ENCODE results near the gene PYGB. TPM values are rescaled to one million over a fixed set of nuclear protein-coding genes. Genes with fewer than 3 reads are reported as not detected.

Gene PYGB
- total RNA-seq, 1 experiment from 2014 or later, result 192 TPM

DNA sequence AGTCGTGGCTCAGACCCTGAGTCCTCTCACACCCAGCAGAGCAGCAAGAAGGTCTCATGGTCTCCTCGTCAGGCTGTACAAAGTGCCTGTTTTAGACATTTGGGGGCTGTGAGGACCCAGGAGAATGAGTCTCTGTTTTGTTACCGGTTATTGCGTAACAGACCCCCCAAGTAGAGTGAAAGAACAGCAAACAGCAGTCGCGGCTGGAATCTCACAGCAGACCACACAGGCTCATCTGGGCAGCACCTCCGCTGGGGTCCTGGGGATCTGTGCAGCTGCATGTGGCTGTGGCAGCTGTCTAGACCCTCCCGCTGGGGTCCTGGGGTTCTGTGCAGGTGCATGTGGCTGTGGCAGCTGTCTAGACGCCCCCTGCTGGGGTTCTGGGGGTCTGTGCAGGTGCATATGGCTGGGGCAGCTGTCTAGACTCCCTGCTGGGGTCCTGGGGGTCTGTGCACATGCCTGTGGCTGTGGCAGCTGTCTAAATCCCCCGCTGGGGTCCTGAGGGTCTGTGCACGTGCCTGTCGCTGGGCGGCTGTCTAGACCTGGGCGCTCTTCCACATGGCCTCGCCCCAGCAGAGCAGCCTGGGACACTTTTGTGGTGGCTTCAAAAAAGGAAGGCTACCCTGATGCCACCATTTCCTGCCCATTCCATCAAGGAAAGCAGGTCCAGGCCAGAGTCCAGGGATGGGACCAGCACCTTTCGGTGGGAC lies 27.7 kb upstream of the PYGB start:
- Histone ChIP-seq H3K4me3 (no peak overlapping the region), H3K4me1 (replicated peaks) (peaks cover 70% of the 10 kb centered on the region), H3K27me3 (replicated peaks) (no peaks in the 10 kb centered on the region), H3K27ac (peak overlapping the region; percentile 80), H3K9me3 (replicated peaks) (no peaks in the 10 kb centered on the region), H3K36me3 (peaks cover 69% of the 10 kb centered on the region)
- peak; percentile 89 to 90 for DNase-seq (ENCODE audit: low read depth in 1 of 2, low spot score in 2 of 2)

DNA sequence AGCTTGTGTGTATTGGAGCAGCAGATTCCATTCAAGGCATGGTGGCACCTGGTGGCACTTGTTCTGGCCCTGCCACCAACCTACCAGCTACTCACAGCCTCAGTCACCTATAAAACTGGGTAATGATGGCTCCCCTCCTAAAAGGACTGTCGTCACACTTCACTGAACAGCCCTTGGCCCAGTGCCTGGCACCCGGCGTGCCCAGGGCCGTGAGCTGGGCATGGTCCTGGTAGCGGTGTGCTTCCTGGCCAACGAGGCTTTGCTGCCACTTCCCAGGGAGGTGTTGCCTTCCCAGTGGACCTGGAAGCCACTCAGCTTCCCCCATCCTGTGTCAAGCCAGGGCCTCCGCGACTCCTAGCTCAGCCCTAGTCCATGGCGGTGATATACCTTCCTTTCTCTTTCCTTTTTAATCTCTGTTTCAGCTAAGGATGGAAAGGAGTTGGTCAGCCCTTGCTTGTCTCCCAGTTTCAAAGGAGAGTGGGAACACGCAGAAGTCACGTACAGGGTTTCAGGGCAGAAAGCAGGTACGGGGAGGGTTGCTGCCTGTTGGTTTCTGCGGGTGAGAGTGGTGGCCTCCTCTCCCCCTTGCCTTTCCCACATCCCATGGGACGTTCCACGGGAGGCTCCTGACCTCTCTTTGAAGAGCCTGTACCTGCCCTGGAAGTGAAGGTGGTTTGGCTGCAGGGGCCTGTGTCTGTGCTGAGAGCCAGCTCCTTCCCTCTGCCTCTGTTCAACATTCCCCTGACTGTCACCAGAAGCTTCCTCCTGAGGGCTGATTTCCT lies 26.9 kb upstream of the PYGB start:
- Histone ChIP-seq H3K36me3 (peaks cover 69% of the 10 kb centered on the region), H3K9me3 (replicated peaks) (no peaks in the 10 kb centered on the region), H3K4me1 (replicated peaks) (peaks cover 73% of the 10 kb centered on the region), H3K4me3 (no peak overlapping the region), H3K27ac (peak overlapping the region; percentile 80), H3K27me3 (replicated peaks) (no peaks in the 10 kb centered on the region)
- DNase-seq (ENCODE audit: low read depth in 1 of 2, low spot score in 2 of 2), result no peak

GRCh38 chr20:25221592-25222460 lies 26.1 kb upstream of the PYGB start:
- peaks cover 82% of the 10 kb centered on the region for H3K4me1 ChIP-seq (replicated peaks)
- peak overlapping the region; percentile 58 for H3K27ac ChIP-seq
- no peak for DNase-seq (ENCODE audit: low read depth in 1 of 2, low spot score in 2 of 2)
- no peaks in the 10 kb centered on the region for H3K27me3 ChIP-seq (replicated peaks)
- H3K36me3 ChIP-seq, result peaks cover 71% of the 10 kb centered on the region
- H3K9me3 ChIP-seq (replicated peaks), result no peaks in the 10 kb centered on the region
- no peak overlapping the region for H3K4me3 ChIP-seq

DNA sequence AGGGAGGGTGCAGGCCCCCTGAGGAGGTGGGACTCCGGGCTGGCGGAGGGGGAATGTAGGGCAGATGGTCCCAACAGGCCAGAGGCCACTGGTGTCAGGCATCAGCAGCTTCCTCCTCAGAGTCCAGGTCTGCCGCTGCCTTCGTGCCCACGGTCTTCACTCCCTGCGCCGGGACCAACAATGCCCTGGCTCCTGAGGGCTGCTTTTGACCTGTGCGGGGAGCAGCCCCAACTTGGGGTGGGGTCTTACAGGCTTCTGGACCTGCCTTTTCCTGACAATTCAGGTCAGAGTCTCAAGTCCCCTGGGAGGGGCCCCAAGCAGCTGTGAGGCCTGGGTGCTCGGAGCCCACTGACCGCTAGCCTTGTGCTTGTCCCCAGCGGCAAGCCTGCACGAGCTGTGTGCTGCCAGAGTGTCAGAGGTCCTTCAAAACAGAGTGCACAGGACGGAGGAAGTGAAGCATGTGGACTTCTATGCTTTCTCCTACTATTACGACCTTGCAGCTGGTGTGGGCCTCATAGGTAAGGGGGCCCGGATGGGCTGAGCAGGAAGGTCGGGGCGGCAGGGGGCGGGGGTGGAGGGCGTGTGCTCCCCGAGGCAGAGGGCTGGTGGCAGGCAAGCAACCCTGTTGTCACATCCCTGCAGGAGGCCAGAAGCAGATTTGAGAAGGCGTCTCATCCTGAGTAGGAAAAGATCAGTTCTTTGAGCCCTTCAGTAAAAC lies 25.3 kb upstream of the PYGB start:
- Histone ChIP-seq H3K4me3 (no peak overlapping the region), H3K4me1 (replicated peaks) (peaks cover 90% of the 10 kb centered on the region), H3K9me3 (replicated peaks) (no peaks in the 10 kb centered on the region), H3K27ac (peak overlapping the region; percentile 74), H3K27me3 (replicated peaks) (no peaks in the 10 kb centered on the region), H3K36me3 (peaks cover 65% of the 10 kb centered on the region)
- DNase-seq (ENCODE audit: low read depth in 1 of 2, low spot score in 2 of 2), result no peak

- Histone ChIP-seq H3K4me1 (replicated peaks) (peaks cover 92% of the 10 kb centered on the region), H3K27me3 (replicated peaks) (no peaks in the 10 kb centered on the region), H3K4me3 (no peak overlapping the region), H3K27ac (peak overlapping the region; percentile 74), H3K9me3 (replicated peaks) (no peaks in the 10 kb centered on the region), H3K36me3 (peaks cover 62% of the 10 kb centered on the region)
- DNase-seq (ENCODE audit: low read depth in 1 of 2, low spot score in 2 of 2), result peak; percentile 94 to 96
Measured at GRCh38 chr20:25223179-25223661, 24.7 kb upstream of the PYGB start.

DNA sequence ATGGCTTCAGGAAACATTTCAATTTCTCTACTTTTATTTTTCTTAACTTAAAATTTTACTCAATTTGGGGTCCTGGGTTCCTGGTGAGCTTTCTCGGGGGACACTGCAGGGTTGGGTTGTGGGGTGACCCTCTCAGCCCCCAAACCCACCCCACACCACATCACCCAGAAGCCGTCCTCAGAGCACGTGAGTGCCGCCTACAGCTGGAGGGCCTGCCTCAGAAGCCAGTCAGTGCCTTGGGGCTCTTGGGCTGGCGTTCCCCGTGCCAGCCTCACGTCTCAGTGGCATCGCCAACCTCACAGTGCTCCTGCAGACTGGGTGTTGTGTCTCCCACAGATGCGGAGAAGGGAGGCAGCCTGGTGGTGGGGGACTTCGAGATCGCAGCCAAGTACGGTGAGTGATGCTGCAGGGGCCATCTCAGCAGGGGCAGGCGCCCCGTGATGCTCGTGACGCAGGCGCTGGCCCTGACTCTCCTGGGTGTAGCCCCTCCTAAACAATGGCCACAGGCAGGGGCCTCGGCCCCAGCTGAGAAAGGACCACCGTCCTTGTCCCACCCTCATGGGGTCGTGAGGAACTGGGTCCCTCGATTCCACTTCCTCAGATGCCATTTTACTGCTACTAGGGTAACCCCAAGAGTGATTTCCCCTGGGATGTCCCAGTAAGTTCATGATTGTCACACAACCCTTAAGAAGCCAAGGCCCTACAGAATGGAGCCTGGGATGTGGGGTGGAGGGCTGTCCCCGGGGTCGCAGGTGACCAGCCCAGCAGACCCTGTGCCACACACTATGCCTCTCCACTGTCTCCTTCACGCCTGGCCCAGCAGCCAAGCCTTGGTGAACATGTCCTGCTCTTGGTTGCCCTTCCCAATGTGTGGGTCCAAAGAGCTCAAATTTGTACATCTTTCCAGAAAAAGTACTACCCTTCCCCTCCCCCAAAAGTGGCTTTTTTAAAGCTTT lies 23.8 kb upstream of the PYGB start:
- Histone ChIP-seq H3K36me3 (peaks cover 53% of the 10 kb centered on the region), H3K4me3 (no peak overlapping the region), H3K4me1 (replicated peaks) (peaks cover 84% of the 10 kb centered on the region), H3K27ac (peak overlapping the region; percentile 74), H3K27me3 (replicated peaks) (no peaks in the 10 kb centered on the region), H3K9me3 (replicated peaks) (no peaks in the 10 kb centered on the region)
- no peak for DNase-seq (ENCODE audit: low read depth in 1 of 2, low spot score in 2 of 2)

GRCh38 chr20:25224941-25225340 lies 22.9 kb upstream of the PYGB start:
- Histone ChIP-seq H3K4me1 (replicated peaks) (peaks cover 75% of the 10 kb centered on the region), H3K27me3 (replicated peaks) (no peaks in the 10 kb centered on the region), H3K9me3 (replicated peaks) (no peaks in the 10 kb centered on the region), H3K36me3 (peaks cover 48% of the 10 kb centered on the region), H3K4me3 (no peak overlapping the region), H3K27ac (peak overlapping the region; percentile 74)
- no peak for DNase-seq (ENCODE audit: low read depth in 1 of 2, low spot score in 2 of 2)

DNA sequence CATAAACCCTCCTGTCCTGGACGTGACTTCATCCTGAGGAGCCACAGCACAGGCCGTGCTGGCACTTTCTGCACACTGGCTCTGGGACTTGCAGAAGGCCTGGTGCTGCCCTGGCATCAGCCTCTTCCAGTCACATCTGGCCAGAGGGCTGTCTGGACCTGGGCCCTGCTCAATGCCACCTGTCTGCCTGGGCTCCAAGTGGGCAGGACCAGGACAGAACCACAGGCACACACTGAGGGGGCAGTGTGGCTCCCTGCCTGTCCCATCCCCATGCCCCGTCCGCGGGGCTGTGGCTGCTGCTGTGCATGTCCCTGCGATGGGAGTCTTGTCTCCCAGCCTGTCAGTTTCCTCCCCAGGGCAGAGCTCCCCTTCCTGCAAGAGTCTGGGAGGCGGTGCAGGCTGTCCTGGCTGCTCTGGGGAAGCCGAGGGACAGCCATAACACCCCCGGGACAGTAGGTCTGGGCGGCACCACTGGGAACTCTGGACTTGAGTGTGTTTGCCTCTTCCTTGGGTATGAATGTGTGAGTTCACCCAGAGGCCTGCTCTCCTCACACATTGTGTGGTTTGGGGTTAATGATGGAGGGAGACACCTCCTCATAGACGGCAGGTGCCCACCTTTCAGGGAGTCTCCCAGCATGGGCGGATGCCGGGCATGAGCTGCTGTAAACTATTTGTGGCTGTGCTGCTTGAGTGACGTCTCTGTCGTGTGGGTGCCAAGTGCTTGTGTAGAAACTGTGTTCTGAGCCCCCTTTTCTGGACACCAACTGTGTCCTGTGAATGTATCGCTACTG lies 22.0 kb upstream of the PYGB start:
- Histone ChIP-seq H3K27me3 (replicated peaks) (no peaks in the 10 kb centered on the region), H3K9me3 (replicated peaks) (no peaks in the 10 kb centered on the region), H3K36me3 (peaks cover 44% of the 10 kb centered on the region), H3K4me1 (replicated peaks) (peaks cover 66% of the 10 kb centered on the region), H3K27ac (peak overlapping the region; percentile 71; the same call in 1 of the 2 replicates), H3K4me3 (no peak overlapping the region)
- no peak for DNase-seq (ENCODE audit: low read depth in 1 of 2, low spot score in 2 of 2)

GRCh38 chr20:25226433-25227316 lies 21.2 kb upstream of the PYGB start:
- peak in 1 of 2 experiments; percentile 73 for DNase-seq (ENCODE audit: low read depth in 1 of 2, low spot score in 2 of 2)
- Histone ChIP-seq H3K27ac (peak overlapping the region; percentile 71), H3K9me3 (replicated peaks) (no peaks in the 10 kb centered on the region), H3K4me1 (replicated peaks) (peaks cover 58% of the 10 kb centered on the region), H3K36me3 (peaks cover 35% of the 10 kb centered on the region), H3K27me3 (replicated peaks) (no peaks in the 10 kb centered on the region), H3K4me3 (no peak overlapping the region)

- H3K4me1 ChIP-seq (replicated peaks), result peaks cover 51% of the 10 kb centered on the region
- H3K36me3 ChIP-seq, result peaks cover 30% of the 10 kb centered on the region
- H3K4me3 ChIP-seq, result no peak overlapping the region
- H3K9me3 ChIP-seq (replicated peaks), result no peaks in the 10 kb centered on the region
- DNase-seq (ENCODE audit: low read depth in 1 of 2, low spot score in 2 of 2), result peak in 1 of 2 experiments; percentile 80
- H3K27ac ChIP-seq, result peak overlapping the region; percentile 71
- no peaks in the 10 kb centered on the region for H3K27me3 ChIP-seq (replicated peaks)
Measured at GRCh38 chr20:25227317-25227831, 20.5 kb upstream of the PYGB start.

Measured in SJSA1 (cell line).